ENCODE data around the gene NDOR1.

The NDOR1 gene

DNA sequence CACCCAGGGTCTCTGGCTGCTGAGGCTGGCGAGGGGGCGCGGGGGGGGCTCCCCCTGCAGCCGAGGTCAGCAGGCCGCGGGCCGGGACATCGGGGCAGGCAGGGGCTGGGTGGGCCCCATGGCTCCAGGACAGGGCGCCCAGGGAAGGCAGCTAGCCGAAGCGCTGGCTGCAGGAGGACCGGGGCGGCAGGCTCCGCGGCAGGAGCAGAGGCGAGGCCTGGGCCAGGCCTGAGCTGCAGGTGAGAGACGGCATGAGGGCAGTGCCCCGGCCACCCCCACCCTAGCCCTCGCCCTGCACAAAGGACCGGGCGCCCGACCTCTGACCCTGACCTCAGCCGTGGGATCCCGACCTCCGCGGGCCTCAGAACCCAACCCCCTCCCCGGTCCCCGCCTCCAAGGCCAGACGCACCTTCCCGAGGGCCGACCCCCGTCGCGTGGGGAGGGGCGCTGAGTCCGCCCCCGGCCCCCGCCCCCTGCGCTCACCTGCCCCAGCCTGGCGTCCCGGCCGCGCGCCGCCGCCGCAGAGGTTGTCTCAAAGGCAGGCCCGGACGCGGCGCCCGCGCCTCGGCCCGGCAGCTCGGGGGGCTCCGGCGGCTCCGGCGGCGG, 16.1 kb downstream of the NDOR1 start:
- no peak for DNase-seq

DNA sequence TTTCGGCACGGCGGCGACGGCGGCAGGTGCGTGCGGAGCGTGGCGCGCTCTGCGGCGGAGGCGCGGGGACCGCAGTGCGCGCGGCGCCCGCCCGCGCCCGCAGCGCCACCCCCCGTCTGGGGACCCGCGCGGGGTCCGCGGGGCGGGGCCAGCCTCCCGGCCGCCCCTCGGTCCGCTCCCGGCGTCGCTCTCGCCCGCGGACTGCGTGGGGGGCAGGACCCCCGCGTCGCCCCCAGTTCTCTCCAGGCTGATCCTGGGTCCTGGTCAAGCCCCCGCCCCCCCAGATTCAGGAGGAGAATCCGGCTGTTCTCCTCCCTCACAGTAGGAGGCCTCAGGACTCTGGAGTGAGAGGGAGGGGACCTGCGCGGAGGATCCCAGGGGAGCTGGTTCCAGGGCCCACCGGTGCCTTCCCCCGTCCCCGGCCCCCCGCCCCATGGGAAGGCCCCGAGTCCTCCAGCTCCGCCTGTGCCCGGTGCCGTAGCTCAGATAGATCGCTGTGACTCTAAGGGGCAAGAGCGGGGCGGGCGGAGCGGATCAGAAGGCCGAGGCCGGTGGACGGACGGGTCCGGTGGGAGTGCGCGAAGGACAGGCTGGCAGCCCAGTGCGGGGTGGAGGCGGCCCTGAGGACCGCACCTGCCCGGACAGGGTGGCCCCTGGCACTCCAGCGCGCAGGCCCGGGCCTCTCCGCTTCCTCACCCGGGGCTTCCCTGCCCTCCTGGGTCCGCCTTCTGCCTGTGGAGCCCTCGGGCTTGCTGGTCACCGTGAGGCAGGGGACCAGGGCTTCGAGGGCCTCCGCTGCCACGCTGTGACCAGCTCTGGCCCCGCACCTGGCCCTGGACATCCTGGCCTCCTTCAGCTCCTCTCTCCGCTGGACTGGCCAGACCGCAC, 16.9 kb downstream of the NDOR1 start, which contains the start of gene RNF208:
Gene RNF208, minus strand, starts transcription at position 51 of the 888 bp plus-strand sequence. CDS start 1,028 bp downstream, outside the sequence.
- no peak for DNase-seq

DNA sequence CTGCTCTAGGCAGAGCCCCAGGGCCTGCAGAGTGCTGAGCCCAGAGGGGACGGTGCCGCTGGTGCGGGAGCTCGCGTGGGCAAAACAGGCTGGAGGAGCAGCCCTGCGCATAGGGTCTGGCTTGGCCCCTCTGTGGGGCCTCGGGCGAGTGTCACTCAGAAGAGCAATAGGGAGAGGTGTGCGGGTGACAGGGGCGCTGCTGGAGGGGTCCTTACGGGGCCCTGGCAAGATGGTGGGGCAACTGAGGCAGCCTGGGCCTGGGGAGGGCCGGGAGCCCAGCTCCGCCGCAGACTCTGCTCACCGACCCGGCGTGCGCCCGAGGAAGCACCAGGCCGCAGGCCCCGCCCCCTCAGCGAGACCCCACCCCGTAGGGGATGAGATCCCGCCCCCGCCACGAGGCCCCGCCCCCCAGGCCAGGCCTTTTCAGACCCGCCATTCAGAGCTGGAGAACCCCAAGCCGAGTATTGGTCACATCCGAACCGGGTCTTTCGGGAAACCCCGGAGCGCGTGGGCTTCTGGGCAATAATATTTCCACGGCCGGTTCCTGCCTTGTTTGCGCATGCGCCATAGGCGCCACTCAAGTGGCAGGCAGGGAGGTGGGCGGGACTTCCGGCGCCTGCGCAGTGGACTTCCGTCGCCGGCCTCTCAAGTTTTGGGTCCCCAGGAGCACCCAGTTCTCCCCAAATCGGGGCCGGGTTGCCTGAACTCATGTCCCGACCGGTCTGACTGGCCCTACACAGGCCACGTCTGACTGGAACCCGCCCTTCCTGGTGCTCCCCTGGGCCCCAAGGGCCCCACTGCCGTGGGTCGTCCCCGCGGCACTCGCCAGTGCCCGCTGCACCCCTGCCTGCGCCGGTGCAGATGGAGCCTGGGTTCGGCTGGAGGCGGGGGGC, 17.8 kb downstream of the NDOR1 start:
- DNase-seq = peak; percentile 95

DNA sequence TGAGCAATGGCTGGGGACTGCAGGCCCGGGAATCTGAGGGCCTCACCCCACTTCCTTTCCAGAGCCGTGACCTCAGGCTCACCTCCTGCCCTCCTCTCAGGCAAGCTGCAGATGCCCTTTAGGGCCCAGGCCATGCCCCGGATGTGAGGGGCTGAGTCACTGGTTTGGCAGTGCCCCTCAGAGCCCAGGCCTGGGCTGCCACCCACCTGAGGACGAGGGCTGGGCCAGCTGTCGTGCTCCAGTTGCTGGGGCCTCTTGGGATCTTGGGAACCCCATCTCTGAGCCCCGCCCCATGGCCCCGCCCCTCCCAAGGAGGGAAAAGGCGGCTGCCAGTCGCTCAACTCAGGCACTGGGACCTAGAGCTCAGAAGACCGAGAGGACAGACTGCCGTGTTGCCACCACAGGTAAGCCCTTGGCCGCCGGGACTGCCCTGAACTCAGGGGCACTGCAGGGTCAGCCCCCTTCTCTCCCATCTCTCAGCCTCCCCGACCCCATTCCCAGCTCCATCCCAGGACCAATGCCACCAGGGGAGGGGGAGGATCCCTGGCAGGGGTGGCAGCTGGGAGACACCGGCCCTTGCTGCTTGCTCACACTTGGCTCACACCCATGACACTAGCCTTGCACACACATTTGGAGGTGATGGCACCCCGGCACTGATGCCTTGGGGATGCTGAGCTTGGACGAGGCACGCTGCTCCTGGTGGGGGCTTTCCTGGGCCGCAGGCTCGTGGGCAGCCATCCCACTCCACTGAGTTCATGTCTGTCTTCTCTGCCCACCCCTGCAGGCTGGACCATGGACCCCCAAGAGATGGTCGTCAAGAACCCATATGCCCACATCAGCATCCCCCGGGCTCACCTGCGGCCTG, 19.6 kb downstream of the NDOR1 start, which contains the start of gene CYSRT1:
Gene CYSRT1, plus strand, starts transcription at position 345 of the 865 bp plus-strand sequence. Its CDS starts 448 bp downstream, at position 793.
- DNase-seq = no peak

DNA sequence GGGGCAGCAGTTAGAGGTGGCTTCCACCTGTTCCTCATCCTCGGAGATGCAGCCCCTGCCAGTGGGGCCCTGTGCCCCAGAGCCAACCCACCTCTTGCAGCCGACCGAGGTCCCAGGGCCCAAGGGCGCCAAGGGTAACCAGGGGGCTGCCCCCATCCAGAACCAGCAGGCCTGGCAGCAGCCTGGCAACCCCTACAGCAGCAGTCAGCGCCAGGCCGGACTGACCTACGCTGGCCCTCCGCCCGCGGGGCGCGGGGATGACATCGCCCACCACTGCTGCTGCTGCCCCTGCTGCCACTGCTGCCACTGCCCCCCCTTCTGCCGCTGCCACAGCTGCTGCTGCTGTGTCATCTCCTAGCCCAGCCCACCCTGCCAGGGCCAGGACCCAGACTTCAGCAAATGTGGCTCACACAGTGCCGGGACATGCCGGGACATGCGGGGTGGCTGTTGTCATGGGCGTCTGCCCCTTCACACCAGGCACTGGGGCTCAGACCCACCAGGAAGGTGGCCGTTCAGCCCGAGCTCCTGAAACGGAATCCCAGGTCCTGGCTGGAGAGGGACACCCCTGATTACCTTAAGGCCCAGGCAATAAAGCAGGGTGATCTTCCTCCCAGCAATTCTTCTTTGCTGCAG, 20.3 kb downstream of the NDOR1 start:
- no peak for DNase-seq

DNA sequence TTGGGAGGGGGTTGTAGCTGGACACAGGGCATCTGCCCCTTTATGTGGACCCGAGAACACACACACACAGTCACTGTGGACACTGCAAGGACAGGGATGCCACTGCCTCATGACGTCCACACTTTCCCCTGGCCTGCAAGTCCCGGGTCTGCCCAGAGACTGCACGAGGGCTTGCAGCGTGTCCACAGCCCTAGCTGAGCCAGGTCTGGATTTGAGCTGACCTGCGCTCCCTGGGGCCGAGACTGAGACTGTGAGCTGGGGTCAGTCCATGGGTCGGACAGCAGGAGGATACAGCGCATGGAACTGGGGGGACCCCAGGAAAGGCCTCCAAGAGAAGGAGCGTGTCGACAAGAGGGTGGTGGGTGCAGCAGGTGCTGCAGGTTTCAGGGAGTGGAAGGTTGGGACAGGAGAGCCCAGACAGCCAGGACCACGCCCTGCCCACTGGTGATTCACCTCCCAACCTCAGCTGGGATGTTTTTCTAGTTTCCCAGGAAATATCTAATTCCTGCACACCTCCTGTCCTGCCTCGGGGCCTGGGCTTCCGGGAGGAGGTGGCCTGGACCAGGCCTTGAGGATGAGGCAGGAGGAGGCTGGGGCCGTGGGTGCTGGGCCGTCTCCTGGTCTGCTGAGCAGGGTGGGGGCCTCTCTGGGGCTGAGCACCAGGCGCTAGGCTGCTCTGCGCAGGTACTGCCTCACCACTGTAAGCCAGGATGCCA, 21.0 kb downstream of the NDOR1 start:
- no peak for DNase-seq

DNA sequence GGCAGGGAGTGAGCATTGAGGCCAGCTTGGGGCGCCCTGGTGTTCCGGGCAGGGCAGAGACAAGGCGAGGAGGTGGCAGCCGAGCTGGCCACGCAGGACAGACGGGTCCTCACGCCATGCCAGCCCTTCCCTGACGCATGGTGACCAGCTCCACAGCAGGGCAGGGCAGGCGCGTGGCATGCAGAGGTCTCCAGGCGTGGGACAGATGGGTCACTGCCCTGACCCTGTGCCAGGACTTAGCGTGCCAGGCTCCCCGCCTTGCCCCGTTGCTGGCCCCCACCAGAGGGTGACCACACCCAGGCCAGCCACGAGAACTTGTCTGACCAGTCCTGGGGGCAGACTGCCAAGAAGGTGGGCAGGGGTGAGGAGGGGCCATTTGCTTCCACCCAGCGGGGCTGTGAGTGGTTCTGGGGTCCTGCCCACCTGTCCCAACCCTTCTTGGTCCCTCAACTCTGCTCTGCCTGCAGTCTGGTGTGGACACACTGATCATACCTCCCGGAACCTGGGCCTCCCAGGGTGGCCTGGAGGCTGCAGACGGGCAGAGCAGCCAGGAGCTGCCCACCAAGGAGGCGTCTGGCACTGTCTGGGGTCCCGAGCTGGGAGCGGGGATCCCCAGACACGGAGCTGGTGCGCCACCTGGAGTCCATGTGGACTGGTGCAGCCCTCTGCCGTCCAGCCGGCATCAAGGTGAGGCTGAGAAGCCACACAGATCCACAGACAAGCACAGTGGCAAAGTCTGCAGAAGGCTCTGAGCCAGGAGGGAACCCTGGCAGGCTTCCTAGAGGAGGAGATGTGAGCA, 21.8 kb downstream of the NDOR1 start, which contains the start of gene RNF224:
Gene RNF224, plus strand, starts transcription at position 449 of the 799 bp plus-strand sequence. CDS start 834 bp downstream, outside the sequence.
- peak; percentile 63 for DNase-seq

DNA sequence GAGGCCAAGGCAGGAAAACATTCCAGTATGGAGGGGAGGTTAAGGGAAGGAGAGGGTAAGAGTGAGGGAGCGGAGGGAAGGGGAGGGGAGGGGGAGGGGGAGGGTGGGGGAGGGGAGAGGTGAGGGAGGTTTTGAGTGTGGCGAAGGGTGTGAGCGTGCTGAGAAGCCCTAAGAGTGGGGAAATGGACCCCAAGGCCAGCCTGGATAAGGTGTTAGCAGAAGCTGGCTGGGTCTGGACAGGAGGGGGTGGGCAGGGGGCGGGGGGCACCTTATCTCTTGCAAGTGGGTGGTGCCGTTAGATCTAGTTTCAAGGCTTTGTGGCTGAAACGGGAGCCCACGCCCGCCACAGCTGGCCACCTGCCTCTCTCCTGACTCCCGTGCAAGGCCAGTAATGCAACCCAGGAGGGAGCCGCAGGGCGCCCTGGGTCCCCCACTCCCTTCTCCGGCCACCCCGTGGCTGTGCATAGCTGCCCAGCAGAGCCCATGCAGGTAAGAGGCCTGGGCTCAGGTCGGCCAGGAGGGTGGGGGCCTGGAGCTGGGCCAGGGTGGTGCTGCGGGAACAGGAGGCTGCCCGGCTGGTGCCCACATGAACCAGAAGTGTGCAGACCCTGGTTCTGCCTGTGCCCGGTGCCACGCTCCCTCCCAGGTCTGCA, 22.5 kb downstream of the NDOR1 start:
- DNase-seq = no peak

DNA sequence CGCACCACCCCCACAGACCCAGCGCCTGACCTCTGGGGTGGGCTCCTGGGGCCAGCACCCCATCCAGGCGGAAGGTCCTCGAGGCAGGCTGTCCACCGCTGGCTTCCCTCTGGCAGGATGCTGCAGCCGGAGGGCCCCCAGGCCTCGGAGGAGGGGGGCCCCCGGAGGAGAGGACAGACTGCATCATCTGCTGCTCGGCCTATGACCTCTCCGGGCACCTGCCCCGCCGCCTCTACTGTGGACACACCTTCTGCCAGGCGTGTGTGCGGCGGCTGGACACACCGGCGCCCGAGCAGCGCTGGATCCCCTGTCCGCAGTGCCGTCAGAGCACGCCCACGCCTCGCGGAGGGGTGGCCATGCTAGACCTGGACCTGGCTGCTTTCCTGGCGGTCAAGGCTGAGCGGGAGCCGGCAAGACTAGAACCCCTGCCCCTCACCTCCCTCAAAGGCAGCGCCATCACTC, 23.0 kb downstream of the NDOR1 start:
- no peak for DNase-seq

DNA sequence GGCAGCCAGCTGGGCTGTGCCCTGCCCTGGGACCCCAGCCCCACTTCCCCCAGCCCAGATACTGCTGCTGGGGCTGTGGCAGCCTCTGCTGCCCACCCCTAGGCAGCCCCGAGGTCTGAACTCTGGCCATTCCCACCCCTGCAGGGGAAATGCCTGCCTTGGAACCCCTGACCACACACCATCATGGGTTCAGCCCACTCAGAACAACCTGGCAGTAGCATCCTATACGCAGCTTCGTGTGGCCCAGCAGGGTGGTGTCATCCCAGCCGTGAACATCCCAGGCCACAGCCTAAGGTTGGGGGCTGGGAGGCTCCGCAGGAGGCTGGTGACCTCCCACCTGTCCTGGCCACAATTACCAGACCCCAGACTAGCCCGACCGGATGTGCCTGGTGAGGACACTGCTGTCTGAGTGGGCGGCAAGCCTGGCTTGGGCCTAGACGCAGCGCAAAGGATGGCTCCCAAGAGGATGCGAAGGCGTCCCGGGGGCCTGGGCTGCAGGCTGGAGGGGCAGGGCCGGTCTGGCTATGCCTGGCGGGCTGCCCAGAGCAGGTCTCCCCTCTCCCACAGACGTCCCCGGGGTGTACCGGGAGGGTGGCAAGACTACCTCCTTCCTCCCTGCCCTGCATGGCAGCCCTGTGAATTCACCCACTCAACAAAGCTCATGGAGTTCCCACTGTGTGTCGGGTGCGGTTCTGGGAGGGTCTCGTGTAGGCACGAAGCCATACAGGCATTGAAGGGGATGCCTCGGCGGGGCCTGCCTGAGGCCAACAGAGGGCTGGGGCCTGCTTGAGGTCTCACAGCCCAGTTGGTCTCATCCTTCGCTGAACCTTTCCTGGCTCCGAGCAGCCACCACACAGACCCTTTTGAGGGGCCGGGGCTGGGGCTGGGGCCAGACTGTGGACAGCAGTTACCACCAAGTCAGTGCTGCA, 23.7 kb downstream of the NDOR1 start:
- no peak for DNase-seq

DNA sequence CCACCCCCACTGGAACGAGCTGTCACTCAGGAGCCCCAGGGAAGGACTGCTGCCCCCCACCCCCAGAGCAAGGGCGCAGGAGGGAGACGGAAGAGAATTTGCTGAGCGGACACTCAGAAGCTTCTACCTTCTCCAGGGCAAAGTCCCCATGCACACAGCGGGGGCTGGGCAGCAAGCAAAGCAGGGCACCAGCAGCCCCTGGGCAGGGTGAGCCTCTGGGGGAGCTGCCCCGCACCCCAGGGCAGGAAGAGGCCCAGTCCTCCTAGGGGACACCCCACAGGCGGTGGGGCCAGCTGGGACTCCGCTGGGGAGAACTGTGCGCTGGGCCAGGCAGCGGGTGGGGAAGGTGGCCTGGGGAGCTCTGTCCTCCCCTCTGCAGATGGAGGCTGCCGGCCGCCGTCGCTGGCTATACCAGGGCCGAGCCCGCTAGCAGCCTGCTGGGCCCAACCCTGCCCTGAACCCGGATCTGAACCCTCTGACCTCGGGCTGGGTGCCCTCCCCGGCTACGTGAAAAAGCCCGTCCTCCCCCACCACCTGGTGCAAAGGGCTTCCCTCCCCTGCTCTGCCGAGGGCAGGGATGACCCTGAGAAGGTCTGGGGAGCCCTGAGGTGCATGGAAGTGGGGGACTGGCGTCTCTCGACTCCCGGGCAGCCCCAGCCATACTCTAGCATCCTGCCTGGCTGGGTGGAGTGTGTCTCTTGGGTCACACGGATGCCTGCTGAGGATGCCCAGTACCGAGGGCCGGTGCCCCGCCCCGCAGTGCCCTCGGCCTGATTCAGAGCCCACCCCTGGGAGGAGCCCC, 24.6 kb downstream of the NDOR1 start:
- DNase-seq = no peak

DNA sequence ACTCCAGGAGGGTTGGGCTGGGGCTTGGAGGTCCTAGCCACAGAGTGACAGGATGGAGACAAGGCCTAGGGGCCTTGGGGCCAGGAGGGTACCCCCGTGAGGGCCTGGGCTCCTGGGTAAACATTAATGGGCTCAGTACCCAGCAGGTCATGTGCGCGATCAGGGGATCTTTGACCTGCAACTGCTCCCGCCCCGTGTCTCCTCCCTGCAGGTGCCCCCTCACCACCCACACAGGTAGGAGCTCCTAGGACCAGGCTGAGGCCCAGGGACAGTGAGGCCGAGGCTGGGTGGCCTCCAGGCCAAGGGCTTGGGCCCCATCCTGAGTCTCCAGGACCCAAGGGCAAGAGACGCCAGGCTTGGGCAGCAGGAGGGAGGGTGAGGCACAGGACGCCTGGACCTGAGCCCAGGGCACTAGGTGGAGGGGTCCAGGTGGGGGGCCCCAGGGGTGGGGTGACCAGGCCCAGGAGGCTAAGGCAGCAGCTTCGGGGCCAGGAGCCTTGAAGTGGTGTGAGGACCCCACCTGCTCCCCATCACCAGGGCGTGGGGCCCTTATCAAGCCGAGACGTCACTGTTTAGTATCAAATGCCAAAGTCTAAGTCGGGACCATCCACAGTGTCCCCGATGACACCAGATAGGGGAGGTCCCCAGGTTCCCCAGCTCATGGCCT, 25.3 kb downstream of the NDOR1 start, which contains the start of gene SLC34A3:
Gene SLC34A3, plus strand, starts transcription at position 197 of the 667 bp plus-strand sequence. CDS start 802 bp downstream, outside the sequence.
- DNase-seq = no peak

DNA sequence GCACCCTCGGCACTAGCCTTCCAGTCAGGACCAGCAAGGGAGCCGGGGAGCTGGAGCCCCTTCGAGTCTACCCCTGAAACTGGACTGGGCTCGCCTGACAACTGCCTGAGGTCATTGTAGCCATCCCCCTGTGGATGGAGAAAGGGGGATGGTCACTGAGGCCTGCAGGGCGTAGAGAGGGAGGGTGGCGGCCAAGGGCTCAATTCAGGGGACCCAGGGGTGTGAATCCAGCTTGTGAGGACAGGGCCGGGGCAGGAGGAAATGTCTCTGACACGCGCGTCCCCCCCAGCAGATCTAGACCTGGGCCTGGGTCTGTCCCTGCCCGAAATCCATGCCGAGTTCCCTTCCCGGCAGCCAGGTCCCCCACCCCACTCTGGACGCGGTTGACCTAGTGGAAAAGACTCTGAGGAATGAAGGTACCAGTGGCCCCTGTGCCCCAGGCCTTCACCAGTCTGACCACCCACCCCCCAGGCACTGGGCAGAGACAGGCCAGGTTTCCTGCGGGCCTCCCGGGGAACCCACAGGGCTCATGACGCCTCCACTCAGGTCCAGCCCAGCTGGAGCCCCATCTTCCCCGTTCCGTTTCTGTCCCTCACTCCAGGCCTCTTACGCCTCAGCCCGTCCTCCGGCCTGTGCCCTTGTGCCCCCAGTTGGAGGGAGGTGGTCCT, 26.0 kb downstream of the NDOR1 start:
- no peak for DNase-seq

DNA sequence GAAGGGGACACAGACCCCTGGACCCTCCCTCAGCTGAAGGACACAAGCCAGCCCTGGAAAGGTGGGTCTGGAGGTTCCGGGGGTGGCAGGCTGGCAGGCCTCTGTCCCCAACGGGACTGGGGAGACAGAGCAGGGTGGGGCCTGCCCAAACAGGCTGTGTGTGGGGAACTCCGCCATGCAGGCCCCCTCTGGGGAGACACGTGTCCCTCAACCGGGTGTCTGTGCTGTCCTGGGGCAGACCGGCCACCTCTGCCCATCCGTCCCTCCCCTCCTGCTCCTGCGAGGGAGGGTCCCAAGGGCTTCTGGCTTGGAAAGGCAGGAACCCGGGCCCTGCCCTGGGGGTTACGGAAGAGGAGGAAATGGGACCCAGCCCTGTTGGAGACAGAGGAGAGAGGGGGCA, 26.6 kb downstream of the NDOR1 start:
- DNase-seq = no peak

DNA sequence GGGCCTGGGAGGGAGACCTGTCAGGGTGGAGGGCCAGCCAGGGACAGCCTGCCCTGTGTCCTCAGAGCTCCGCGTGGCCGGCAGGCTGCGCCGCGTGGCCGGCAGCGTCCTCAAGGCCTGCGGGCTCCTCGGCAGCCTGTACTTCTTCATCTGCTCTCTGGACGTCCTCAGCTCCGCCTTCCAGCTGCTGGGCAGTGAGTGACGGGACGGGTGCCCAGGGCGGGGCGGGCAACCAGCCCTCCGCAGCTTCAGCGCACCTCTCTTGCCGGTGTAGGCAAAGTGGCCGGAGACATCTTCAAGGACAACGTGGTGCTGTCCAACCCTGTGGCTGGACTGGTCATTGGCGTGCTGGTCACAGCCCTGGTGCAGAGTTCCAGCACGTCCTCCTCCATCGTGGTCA, 27.0 kb downstream of the NDOR1 start:
- DNase-seq = no peak

All from DMS153 (cell line).